ENCODE results near the gene GJA1.
"Not testable (repeated sequence)": the region's sequence is repeated elsewhere in the genome, so short reads cannot be mapped to it uniquely, and the experiment has no call there.

GJA1 gene

GRCh38 chr6:121435444-121436069, at the start of gene GJA1:
Gene GJA1 (plus strand): TSS chr6:121435646. CDS start chr6:121446848, 11,202 bp downstream.
- DNase-seq: no peak

- not testable (repeated sequence) for DNase-seq
Observed at GRCh38 chr6:121386551-121386950, 48.9 kb upstream of the GJA1 start.

GRCh38 chr6:121389419-121389818, 46.0 kb upstream of the GJA1 start:
- no peak for DNase-seq

- DNase-seq: no peak
Observed at GRCh38 chr6:121393731-121394505, 41.5 kb upstream of the GJA1 start.

GRCh38 chr6:121395736-121396135, 39.7 kb upstream of the GJA1 start:
- DNase-seq: no peak

GRCh38 chr6:121397188-121397587, 38.3 kb upstream of the GJA1 start:
- not testable (repeated sequence) for DNase-seq

- DNase-seq: no peak
Observed at GRCh38 chr6:121398127-121398526, 37.3 kb upstream of the GJA1 start.

- DNase-seq: no peak
Observed at GRCh38 chr6:121399966-121400365, 35.5 kb upstream of the GJA1 start.

GRCh38 chr6:121403964-121404363, 31.5 kb upstream of the GJA1 start:
- DNase-seq: no peak

GRCh38 chr6:121405306-121405705, 30.1 kb upstream of the GJA1 start:
- no peak for DNase-seq

- no peak for DNase-seq
Observed at GRCh38 chr6:121408321-121408720, 27.1 kb upstream of the GJA1 start.

- DNase-seq: no peak
Observed at GRCh38 chr6:121413879-121414278, 21.6 kb upstream of the GJA1 start.

GRCh38 chr6:121418346-121418745, 17.1 kb upstream of the GJA1 start:
- no peak for DNase-seq

GRCh38 chr6:121426686-121427085, 8.8 kb upstream of the GJA1 start:
- no peak for DNase-seq

- DNase-seq: no peak
Observed at GRCh38 chr6:121428872-121429756, 6.3 kb upstream of the GJA1 start.

- DNase-seq: no peak
Observed at GRCh38 chr6:121430514-121431460, 4.7 kb upstream of the GJA1 start.

GRCh38 chr6:121431776-121432175, 3.7 kb upstream of the GJA1 start:
- DNase-seq: not testable (repeated sequence)

GRCh38 chr6:121434037-121434770, 1.2 kb upstream of the GJA1 start:
- no peak for DNase-seq

- peak; percentile 17 to 23 for DNase-seq
Observed at GRCh38 chr6:121436274-121436857, 920 bp downstream of the GJA1 start.

- peak; percentile 37 to 38 for DNase-seq
Observed at GRCh38 chr6:121436960-121437850, 1.8 kb downstream of the GJA1 start.

Data from activated T-cell treated with anti-CD3 and anti-CD28 coated beads, Interleukin-2, amount 50 U/mL, for 48 hours (primary cell).